ENCODE results near the gene LIM2.

LIM2 gene

GRCh38 chr19:51345076-51345620 is 42.6 kb downstream of the LIM2 start:
- Histone ChIP-seq H4K20me1 (ENCODE audit: insufficient read depth) (no peaks in the 10 kb centered on the region), H2AFZ (ENCODE audit: low read depth) (no peak overlapping the region), H3K27me3 (ENCODE audit: insufficient read depth, low read depth) (no peaks in the 10 kb centered on the region), H3K4me2 (no peak overlapping the region), H3K36me3 (ENCODE audit: insufficient read depth) (no peaks in the 10 kb centered on the region), H3K9ac (no peak overlapping the region), H3K79me2 (ENCODE audit: insufficient read depth, low read depth) (no peaks in the 10 kb centered on the region), H3K4me1 (ENCODE audit: low read depth, poor library complexity, severe bottlenecking) (no peaks in the 10 kb centered on the region), H3K4me3 (IDR thresholded peaks at IDR 0.05; ENCODE audit: insufficient read depth, low read depth, low read length) (no peak overlapping the region), H3K27ac (no peak overlapping the region)
- TF ChIP-seq CTCF (conservative IDR thresholded peaks at IDR 0.05; ENCODE audit: low read depth, low read length): no peak

- no peak overlapping the region for H3K9ac ChIP-seq
- H3K79me2 ChIP-seq (ENCODE audit: insufficient read depth, low read depth): no peaks in the 10 kb centered on the region
- H3K4me1 ChIP-seq (ENCODE audit: low read depth, poor library complexity, severe bottlenecking): no peaks in the 10 kb centered on the region
- H3K27me3 ChIP-seq (ENCODE audit: insufficient read depth, low read depth): no peaks in the 10 kb centered on the region
- no peak for TF ChIP-seq CTCF (conservative IDR thresholded peaks at IDR 0.05; ENCODE audit: low read depth, low read length)
- no peaks in the 10 kb centered on the region for H4K20me1 ChIP-seq (ENCODE audit: insufficient read depth)
- H3K4me3 ChIP-seq (IDR thresholded peaks at IDR 0.05; ENCODE audit: insufficient read depth, low read depth, low read length): no peak overlapping the region
- no peak overlapping the region for H3K27ac ChIP-seq
- H3K36me3 ChIP-seq (ENCODE audit: insufficient read depth): no peaks in the 10 kb centered on the region
- H2AFZ ChIP-seq (ENCODE audit: low read depth): no peak overlapping the region
- H3K4me2 ChIP-seq: no peak overlapping the region
Observed at GRCh38 chr19:51342631-51343569, 44.9 kb downstream of the LIM2 start.

GRCh38 chr19:51341976-51342580 is 45.7 kb downstream of the LIM2 start, which contains the start of gene VSIG10L:
VSIG10L (minus strand) TSS chr19:51342139; CDS start chr19:51342124, 15 bp downstream.
- no peaks in the 10 kb centered on the region for H3K36me3 ChIP-seq (ENCODE audit: insufficient read depth)
- no peak within 1 kb of the TSS for H3K4me3 ChIP-seq (IDR thresholded peaks at IDR 0.05; ENCODE audit: insufficient read depth, low read depth, low read length)
- no peak within 1 kb of the TSS for H3K9ac ChIP-seq
- no peak within 1 kb of the TSS for H3K4me2 ChIP-seq
- no peaks in the 10 kb centered on the region for H3K27me3 ChIP-seq (ENCODE audit: insufficient read depth, low read depth)
- H4K20me1 ChIP-seq (ENCODE audit: insufficient read depth): no peaks in the 10 kb centered on the region
- H2AFZ ChIP-seq (ENCODE audit: low read depth): no peak within 1 kb of the TSS
- TF ChIP-seq CTCF (conservative IDR thresholded peaks at IDR 0.05; ENCODE audit: low read depth, low read length): no peak
- H3K4me1 ChIP-seq (ENCODE audit: low read depth, poor library complexity, severe bottlenecking): no peaks in the 10 kb centered on the region
- H3K27ac ChIP-seq: no peak within 1 kb of the TSS
- no peaks in the 10 kb centered on the region for H3K79me2 ChIP-seq (ENCODE audit: insufficient read depth, low read depth)

GRCh38 chr19:51341066-51341465 is 46.7 kb downstream of the LIM2 start:
- H3K27ac ChIP-seq: no peak overlapping the region
- H2AFZ ChIP-seq (ENCODE audit: low read depth): no peak overlapping the region
- H3K36me3 ChIP-seq (ENCODE audit: insufficient read depth): no peaks in the 10 kb centered on the region
- H3K4me2 ChIP-seq: no peak overlapping the region
- H3K4me1 ChIP-seq (ENCODE audit: low read depth, poor library complexity, severe bottlenecking): no peaks in the 10 kb centered on the region
- H3K27me3 ChIP-seq (ENCODE audit: insufficient read depth, low read depth): no peaks in the 10 kb centered on the region
- no peak overlapping the region for H3K4me3 ChIP-seq (IDR thresholded peaks at IDR 0.05; ENCODE audit: insufficient read depth, low read depth, low read length)
- no peak overlapping the region for H3K9ac ChIP-seq
- no peaks in the 10 kb centered on the region for H3K79me2 ChIP-seq (ENCODE audit: insufficient read depth, low read depth)
- no peak for TF ChIP-seq CTCF (conservative IDR thresholded peaks at IDR 0.05; ENCODE audit: low read depth, low read length)
- H4K20me1 ChIP-seq (ENCODE audit: insufficient read depth): no peaks in the 10 kb centered on the region
